ENCODE results near the gene CYP46A1. TPM values are rescaled to one million over a fixed set of nuclear protein-coding genes. Genes with fewer than 3 reads are reported as not detected.
A peak's percentile ranks its signal among the peaks of the same experiment; 100 is the strongest.

The CYP46A1 gene
- total and polyA plus RNA-seq, 8 donors = 1.0 to 5.2 (median 1.8) TPM

GRCh38 chr14:99689266-99690236 is 5.5 kb downstream of the CYP46A1 start:
- no peak for FAIRE-seq
- no peak for ATAC-seq
- Histone ChIP-seq H3K4me1 (no peaks in the 10 kb centered on the region), H3K27ac (no peak overlapping the region), H3K27me3 (no peaks in the 10 kb centered on the region), H3K4me3 (no peak overlapping the region), H3K9me3 (no peaks in the 10 kb centered on the region), H3K36me3 (no peaks in the 10 kb centered on the region)
- WGBS, 2 donors = 90 to 96% methylated on average over 11 of the region's 11 CpGs
- no peak for TF ChIP-seq CTCF (IDR thresholded peaks at IDR 0.05)
- intact Hi-C loops (cut with DNase I) = no loop called here
- DNase-seq = peak in 1 of 6 donors; percentile 20

DNA sequence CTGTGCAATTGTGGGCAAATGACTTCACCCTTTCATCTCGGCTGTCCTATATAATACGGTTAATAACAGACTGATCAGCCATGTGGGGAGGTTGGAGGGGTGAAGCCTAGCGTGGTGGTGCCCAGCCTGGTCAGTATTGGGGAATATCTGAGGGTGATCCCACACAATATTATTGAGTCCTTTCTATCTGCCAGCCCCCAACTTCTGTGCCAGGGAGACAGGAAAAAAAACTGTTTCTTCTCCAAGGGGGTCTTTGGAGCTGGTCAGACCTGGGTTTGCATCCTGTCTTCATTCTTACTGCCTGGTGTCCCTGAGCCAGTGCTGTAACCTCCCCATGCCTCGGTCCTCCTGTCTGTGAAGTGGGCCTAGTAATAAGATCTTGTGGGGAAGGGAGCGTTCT is 6.5 kb downstream of the CYP46A1 start:
- Histone ChIP-seq H3K4me3 (no peak overlapping the region), H3K36me3 (no peaks in the 10 kb centered on the region)
- no peak for TF ChIP-seq CTCF (IDR thresholded peaks at IDR 0.05)

GRCh38 chr14:99691111-99691885 is 7.2 kb downstream of the CYP46A1 start:
- Histone ChIP-seq H3K4me1 (no peaks in the 10 kb centered on the region), H3K27ac (no peak overlapping the region), H3K9me3 (no peaks in the 10 kb centered on the region), H3K36me3 (no peaks in the 10 kb centered on the region), H3K4me3 (no peak overlapping the region), H3K27me3 (no peaks in the 10 kb centered on the region)
- DNase-seq = no peak
- no peak for TF ChIP-seq CTCF (IDR thresholded peaks at IDR 0.05)
- 88 to 92% methylated on average over 13 of the region's 13 CpGs for WGBS, 2 donors
- intact Hi-C loops (cut with DNase I) = no loop called here
- no peak for FAIRE-seq
- ATAC-seq = no peak

More for the DNA sequence above, 6.5 kb downstream of the CYP46A1 start:
- WGBS, 2 donors = 85 to 91% methylated on average over 5 of the region's 5 CpGs
- ATAC-seq = no peak
- no peaks in the 10 kb centered on the region for H3K9me3 ChIP-seq
- no peak overlapping the region for H3K27ac ChIP-seq
- intact Hi-C loops (cut with DNase I) = no loop called here
- DNase-seq = no peak
- H3K4me1 ChIP-seq = no peaks in the 10 kb centered on the region
- no peaks in the 10 kb centered on the region for H3K27me3 ChIP-seq
- no peak for FAIRE-seq

DNA sequence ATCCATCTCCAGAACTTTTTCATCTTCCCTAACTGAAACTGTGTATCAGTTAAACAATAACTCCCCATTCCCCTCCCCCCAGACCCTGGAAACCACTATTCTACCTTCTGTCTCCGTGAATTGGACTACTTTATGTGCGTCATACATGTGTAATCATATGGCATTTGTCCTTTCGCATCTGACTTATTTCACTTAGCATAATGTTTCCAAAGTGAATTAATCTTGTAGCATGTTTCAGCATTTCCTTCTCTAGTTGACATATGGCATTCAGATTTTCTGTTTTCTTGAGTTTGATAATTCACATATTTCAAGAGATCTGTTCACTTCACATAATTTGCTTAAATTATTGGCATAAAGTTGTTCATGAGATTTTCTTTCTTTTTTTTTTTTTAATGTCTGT is 9.8 kb downstream of the CYP46A1 start:
- H3K4me3 ChIP-seq = no peak overlapping the region
- H3K27me3 ChIP-seq = no peaks in the 10 kb centered on the region
- DNase-seq (no peak), FAIRE-seq (no peak), ATAC-seq (no peak)
- H3K4me1 ChIP-seq = no peaks in the 10 kb centered on the region
- no peaks in the 10 kb centered on the region for H3K9me3 ChIP-seq
- intact Hi-C loops (cut with DNase I) = no loop called here
- 79 to 90% methylated on average over 3 of the region's 3 CpGs for WGBS, 2 donors
- H3K36me3 ChIP-seq = no peaks in the 10 kb centered on the region
- no peak for TF ChIP-seq CTCF (IDR thresholded peaks at IDR 0.05)
- no peak overlapping the region for H3K27ac ChIP-seq
